Activated effector memory CD4-positive, alpha-beta T cell treated with Interleukin-2 at 50 U/mL for 16 hours (primary cell): ENCODE results near the gene FKBP5.
"Not testable (repeated sequence)": the region's sequence is repeated elsewhere in the genome, so short reads cannot be mapped to it uniquely, and the experiment has no call there.

Experiments
- DNase-seq: peaks from one replicate; pipeline ENCODE4 v3.0.0-alpha.2; 2020

The FKBP5 gene

DNA sequence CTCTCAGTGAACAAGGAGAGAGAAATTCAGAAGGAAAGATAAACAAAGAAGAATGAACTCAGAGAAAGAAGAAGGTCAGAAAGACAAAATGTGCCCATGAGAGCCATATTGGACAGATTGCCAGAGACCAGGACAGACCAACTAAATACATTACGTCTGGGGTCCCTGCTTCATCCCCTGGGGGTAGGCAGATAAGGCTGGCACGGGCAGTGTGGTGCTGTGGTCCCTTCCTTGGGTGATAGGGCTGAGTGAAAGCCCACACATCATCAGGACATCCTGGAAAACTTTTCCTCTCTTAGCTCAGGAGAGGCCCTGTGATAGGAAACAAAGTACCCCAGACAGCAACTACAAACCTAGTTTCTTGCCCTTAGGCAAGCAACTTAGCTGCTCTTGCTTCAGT lies 34.9 kb upstream of the FKBP5 start:
- DNase-seq, result no peak

DNA sequence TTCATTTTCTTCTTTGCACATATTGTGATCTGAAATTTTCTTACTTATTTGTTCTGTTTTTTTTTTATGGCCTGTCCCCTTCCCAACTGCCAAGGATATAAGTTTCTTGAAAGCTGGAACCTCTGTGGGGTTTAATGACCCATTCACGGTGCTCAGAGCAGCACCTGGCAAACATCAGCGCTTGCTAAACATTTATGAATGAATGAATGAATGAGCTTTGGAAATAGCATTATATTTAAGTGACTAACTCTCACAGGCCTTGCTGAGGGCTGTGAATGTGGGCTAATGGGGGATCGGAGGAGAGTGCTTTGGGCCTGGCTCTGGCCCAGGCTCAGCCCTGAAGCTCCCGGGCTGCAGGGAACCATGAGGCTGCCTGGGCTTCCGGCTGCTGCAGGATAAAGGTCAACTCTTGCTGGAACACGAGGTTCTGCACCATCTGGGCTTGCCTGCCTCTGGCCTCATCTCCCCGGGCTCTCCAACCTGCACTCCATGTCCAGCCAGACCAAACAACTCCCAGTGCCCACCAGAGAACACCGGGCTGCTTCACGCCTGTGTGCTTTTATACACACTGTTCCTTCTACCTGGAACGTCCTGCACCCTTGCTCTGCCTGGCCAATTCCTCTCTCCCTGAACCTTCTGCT lies 33.5 kb upstream of the FKBP5 start:
- no peak for DNase-seq

DNA sequence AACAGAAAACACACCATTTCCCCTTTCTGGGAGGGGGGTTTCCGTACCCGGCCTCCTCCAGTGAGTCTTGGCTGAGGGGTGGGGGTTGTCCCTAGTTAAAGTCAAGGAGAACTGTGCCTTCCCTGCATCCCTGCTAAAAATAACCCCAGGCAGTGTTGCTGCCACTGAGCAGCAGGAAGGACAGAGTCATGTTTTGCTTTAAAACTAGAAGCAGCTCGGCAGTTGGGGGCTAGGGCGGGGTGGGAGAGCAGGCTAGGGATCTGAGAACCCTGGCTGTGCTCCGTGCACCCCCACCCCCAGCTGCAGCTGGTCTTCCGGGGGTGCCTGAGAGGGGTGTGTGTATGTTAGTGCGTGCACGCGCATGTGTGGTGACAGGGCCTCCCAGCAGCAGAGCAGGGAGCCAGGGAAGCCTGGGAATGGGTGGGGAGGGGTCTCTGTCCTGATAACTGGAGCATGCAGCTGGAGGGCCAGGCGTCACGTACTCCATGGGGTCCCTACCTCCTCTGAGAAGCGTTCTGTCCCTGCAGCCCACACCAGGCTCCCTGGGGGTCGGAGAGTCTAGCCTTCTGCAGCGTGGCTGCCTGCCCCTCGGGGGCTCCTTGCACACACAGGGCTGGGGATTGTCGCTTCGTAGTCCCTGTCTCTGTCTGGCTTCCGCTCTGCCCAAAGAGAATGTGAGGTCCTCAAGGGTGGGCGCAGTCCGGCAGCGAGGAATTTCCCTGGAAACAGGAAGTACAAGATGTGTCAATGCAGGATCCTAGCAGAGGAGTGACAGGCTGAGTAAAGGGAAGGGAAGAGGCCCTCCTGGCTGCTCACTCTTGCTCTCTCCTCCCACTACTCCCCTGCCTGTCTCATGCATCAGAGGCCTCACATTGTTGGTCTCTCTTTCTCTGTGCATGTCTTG lies 31.4 kb upstream of the FKBP5 start:
- DNase-seq, result no peak

DNA sequence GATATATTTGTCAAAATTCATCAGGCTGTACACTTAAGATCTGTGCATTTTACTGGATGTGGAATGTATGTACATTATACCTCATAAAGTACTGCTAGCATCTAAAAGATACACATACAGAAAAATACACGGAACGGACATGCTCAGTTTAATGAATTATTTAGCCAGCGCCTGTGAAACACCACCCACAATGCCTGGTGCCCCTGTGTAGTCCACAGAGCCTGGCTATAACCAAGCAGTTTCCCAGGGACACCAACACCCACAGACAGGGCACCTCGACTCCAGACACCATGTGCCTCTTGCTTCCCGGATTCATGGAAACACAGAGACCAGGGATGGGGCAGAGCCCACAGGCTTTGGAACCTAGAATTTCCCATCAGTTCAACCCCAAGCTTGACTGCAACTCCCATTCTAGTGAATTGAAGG lies 30.7 kb upstream of the FKBP5 start:
- DNase-seq, result no peak

DNA sequence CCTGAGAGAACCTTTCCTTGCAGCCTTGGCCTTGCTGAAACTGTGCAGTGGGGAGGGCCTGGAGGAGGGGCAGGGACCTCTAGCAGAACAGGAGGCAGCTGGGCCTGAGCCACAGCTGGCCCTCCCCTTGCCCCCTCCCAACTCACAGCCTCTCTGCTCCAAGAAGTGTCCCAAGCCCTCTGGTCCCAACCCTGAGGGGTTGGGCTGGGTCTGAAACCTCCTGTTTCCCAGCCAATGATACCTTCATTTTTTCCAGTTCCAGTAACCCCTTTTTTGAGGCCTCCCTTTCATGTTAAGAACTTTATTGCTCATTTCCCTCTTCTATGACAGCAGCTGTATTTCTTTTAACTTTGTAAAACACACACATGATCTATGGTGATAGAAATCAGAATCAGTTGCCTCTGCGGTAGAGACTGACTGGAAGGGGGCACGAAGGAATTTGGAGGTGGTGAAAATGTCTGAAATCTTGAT lies 30.2 kb upstream of the FKBP5 start:
- no peak for DNase-seq

DNA sequence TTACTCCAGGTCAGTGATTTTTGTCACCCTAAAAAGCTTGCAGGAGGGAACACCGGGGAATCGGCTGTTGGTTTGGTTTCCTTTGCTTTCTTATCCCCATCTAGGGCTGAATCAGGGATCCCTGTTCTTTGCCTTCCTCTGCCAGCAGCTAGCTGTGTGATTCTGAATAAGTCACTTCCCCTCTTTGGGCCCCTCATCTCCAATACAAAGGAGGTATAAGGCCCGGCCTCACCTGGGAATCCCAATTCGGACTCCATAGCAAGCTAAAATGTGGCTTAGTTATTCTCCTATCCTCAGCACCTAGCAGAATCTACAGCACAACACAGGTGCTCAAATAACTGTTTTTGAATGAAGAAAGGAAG lies 29.6 kb upstream of the FKBP5 start:
- no peak for DNase-seq

DNA sequence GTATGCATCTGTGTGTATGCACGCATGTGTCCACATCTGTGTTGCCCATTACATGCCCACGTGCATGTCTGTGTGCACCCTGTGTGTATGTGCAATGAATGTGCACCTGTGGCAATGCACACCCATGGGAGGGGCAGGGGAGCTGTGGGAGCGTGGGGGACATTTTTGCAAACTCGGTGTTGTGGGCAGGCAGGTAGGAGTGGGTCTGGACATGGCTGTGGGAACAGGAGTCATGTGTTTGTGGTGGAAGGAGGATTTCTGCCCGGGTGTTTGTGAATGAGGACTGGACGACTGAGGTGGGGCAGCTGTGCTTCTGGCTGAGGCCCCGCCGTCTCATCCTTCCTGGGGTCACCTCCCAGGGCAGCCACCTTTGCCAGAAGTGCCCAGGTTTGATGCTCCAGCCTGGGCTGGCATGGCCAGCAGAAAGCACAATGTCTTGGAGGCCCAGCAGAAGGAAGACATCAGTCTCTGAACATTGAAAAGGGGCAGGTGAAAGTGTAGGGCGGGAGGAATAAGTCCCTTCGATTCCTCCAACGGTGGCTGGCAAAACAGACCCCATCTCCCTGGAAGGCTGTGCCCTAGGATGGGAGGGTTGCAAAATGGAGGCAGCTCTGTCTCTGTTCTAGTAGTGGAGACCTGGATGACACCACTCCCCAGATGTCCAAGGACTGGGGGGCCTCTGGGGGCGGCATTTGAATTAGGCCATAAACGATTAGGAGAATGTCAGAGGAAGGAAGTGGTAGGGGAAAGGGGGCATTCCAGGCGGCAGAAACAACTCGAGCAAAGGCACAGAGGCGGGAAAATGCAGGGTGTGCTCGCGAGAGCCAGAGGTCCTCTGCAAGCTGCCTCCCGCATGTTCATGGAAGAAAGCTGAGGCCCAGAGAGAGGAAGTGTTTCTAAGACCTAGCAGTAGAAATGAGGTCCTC lies 29.0 kb upstream of the FKBP5 start:
- no peak for DNase-seq

DNA sequence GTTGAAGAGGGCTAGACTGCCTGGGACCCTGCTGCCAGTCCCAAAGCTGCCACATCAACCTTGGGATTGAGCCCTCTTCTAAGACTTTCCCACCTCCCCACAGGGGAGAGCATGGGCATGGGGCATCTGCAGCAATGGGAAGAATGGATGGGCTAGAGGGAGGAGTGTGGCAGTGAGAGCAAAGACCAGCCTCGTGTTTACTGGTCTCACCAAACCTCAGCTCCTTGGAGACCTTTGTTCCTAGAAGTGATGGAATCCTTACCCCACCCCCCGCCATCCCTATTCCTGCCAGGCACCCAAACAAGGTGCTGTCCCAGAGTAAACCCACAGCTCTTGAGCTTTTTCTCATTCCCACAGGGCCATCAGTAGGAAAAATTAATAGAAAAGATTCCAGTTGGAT lies 28.1 kb upstream of the FKBP5 start:
- no peak for DNase-seq

DNA sequence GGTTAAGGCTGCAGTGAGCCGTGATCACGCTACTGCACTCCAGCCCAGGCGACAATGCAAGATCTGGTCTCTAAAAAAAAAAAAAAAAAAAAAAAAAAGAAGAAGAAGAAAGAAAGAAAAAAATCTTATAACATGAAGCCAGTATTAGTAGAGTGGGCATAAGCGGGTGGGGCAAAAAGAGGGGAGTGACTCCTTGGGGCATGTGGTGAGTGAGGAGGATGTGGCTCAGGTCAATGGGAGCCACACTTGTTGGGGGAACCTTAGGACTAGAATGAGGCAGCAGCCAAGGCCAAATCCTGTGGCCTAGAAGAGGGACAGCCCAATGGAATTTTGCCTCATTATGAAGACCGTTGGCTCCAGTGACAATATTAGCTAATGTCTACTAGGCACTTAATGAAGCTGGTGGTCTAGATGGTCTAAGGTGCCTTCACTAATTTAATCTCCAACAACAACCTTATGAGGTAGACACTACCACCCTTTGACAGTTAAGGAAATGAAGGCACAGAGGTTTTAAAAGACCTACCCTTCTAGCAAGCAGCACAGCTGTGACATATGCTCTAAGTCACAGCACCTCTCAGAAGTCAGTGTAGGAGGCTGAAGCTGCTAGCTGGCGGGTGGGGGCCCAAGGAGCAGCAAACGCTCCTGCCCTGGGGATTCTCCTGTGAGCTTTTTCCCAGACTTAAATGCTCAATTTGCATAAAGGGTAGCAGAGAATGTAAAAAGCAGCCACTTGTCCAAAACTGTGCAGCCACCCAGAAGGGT lies 24.5 kb upstream of the FKBP5 start:
- DNase-seq, result no peak

DNA sequence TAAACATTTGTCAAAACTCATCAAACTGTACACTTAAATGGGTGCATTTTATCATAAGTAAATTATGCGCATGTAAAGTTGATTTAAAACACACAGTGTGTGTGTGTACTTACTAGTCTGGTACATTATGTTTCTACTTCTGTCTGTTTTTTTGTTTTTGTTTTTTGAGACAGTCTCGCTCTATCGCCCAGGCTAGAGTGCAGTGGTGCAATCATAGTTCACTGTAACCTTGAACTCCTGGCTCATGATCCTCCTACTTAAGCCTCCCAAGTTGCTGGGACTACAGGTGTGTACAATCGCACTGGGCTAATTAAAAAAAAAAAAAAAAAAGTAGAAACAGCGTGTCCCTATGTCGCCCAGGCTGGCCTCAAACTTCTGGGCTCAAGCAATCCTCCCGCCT lies 23.0 kb upstream of the FKBP5 start:
- DNase-seq, result no peak

DNA sequence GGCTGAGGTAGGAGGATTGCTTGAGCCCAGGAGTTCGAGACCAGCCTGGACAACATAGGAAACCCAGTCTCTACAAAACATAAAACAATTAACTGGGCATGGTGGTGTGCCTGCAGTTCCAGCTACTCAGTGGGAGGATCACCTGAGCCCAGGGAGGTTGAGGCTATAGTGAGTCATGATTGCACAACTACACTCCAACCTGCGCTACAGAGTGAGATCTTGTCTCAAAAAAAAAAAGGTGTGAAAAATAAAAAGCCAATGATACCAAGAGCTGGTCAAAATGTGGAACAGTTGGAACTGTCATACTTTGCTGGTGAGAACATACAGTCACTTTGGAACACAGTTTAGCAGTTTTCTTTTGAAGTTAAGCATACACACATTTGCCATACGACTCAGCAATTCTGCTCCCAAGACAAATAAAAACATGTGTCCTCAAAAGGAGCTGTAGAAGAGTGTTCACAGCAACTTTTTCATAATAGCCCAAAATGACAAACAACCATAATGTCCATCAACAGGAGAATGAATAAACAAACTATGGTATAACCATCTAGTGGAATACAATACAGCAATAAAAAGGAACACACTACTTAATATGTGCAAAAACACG lies 21.6 kb upstream of the FKBP5 start:
- DNase-seq, result no peak

DNA sequence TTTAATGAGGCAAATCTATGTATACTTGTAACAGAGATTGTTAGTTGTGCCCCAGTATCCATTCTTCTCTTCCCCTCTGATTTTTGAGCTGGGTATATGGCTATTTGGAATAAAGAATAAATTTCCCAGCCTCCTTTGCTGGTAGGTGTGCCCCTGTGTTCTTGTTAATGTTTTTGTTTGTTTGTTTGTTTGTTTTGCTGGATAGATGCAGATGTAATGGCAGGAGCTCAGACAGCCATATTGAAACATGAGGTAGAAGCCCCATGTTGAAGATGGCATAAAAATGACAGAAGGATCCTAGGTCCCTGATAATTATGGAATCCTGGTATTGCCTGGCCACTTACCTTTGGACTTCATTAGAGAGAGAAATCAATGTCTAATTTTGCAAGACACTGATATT lies 19.9 kb upstream of the FKBP5 start:
- no peak for DNase-seq

DNA sequence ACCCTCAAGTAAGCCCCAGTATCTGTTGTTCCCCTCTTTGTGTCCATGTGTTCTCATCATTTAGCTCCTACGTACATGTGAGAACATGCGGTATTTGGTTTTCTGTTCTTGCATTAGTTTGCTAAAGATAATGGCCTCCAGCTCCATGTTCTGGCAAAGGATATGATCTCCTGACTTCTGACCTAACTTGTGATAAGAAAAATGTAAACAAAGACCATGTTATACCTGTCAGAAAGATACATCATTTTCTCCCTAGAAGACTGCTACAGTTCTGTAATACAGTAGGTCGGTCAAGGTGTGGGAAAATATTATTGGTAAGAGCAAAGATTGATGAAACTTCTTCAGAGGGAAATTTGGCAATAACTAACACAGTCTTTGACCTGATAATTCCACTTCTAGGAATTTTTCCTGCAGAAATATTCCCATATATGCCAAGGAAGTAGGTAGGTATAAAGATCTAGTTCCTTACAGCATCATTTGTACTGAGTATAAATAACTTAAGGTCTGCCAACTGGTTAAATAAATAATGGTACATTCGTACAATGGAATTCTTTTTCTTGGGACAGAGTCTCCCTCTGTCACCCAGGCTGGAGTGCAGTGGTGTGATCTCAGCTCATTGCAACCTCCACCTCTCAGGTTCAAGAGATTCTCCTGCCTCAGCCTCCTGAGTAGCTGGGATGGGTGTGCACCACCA lies 19.1 kb upstream of the FKBP5 start:
- DNase-seq, result no peak

DNA sequence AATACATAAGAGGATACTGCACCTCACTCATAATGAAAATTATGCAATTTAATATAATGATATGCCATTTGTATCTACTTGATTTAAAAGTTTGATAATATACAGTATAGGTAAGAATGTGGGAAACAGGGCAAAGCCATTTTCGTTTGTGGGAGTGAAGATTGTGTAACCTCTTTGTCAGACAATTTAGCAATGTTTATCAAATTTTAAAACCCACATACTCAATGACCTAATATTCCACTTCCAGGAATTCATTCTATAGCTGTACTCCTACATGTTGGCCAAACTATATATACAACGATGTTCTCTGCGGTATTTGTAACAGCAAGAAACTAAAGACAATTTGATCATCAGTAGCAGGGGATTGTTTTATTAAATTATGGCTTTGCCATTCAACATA lies 17.8 kb upstream of the FKBP5 start:
- DNase-seq, result no peak

DNA sequence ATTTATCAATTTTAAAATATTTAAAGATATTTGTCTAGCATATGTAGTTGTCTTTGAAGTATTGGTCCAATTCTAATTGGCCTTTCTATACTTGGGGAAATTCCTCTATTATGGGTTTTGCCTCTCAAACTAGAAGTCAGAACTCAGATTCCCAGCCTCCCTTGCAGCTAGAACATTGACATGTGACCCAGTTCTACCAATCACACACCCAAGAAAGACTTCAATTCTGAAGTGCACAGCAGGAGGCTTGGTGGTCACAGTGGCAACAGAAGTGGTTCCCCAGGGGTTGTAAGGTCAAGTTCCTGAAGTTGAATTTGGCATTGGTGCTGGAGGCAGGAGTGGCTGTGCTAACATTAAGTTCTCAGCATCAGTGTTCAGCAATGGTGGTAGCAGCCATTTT lies 14.8 kb upstream of the FKBP5 start:
- DNase-seq, result no peak

DNA sequence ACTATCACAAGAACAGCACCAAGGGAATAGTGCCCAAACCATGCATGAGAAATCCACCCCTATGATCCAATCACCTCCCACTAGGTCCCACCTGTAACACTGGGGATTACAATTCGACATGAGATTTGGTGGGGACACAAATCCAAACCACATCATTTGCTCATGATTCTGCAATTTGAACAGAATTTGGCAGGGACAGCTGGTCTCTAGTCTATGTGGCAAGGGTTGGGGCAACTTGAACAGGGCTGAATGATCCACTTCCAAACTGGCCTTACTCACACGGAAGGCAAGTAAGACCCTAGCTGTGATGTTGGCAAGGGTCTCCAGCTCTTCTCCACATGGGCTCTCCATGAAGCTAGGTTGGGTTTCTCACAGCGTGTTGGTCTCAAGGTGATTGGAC lies 10.1 kb upstream of the FKBP5 start:
- no peak for DNase-seq

DNA sequence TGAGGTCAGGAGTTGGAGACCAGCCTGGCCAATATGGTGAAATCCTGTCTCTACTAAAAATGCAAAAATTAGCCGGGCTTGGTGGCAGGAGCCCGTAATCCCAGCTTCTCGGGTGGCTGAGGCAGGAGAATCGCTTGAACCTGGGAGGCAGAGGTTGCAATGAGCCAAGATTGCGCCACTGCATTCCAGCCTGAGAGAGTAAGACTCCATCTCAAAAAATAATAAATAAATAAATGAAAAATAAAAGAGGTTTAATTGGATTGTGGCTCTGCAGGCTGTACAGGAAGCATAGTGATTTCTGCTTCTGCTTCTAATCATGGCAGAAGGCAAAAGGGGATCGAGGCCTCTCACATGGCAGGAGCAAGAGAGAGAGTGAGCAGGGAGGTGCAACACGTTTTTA lies 9.7 kb upstream of the FKBP5 start:
- DNase-seq, result not testable (repeated sequence)

DNA sequence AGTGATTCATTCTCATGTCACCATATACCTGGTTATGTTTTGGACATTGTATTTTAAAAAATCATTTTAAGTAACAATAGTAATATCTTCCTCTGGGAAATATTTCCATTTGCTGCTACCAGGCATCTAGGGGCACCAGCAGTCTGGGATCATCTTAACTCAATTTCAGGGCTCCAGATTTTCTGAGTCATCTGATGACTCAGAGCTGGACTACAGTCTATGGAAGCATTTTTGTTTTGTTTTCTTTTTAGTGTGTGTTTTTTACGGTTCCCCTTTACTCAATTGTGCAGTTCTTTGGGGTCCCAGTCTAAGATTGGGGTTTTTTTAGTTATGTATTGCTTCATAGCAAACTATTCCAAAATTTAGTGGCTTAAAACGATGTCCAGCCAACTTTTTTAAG lies 5.7 kb upstream of the FKBP5 start:
- DNase-seq, result no peak

DNA sequence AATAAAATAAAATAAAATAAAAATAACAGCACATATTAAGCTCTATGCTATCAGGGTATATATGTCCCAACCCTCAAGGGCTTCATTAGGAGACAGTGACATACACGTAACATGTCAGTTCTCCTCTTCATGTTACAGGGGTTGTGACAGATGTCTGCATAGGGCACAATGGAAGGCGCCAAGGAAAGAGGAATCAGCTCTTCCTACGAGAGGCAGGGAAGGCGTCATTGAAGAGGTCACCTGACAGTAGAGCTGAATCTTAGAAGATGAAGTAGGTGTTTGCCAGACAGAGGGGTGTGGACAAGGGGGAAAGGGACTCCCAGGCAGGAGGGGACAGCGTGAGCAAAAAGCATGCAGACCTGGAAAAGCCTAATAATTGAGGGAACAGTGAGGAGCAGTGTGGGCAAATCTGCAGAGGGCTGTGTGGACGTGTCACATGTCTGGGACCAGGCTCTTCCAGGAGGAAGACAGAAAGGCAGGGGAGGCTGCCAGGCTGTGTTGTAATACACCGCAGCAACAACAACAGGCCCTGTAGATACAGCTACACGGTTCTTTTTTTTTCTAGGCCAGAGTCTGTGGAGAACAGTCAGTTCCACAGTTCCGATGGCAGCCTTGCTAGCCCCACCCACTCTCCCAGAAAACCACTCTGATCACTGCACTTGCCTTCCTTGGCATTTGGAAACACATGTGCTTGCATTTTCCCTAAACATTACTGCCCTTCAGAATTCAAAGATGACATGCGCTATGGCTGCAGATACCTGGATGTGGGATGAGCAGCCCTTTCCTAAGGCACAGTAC lies 2.5 kb upstream of the FKBP5 start:
- DNase-seq, result no peak

DNA sequence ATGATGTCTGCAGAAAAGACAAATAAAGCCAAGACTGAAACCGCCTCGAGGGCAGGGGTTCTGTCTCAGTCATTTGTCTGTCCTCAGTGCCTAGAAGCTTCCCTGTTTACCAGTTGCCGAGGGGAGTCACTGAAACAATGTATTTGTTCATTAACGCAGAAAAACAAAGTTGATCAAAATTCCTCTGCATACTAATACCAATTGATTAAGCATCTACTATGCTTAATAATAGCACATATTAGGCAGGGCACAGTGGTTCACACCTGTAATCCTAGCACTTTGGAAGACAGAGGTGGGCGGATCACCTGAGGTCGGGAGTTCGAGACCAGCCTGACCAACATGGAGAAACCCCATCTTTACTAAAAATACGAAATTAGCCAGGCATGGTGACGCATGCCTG lies 1.8 kb upstream of the FKBP5 start:
- DNase-seq, result no peak

DNA sequence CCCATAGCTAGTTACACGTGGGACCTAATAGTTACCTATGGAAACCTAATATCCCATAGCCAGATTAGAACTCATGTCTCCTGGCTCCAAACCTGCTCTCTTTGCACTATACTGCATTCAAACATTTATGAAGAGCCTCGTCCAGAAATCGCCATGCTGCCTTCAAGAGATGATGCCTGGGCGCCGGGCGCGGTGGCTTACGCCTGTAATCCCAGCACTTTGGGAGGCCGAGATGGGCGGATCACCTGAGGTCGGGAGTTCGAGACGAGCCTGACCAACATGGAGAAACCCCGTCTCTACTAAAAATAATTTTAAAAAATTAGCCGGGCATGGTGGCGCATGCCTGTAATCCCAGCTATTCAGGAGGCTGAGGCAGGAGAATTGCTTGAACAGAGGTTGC lies 1.3 kb upstream of the FKBP5 start:
- not testable (repeated sequence) for DNase-seq
